ENCODE results near the gene TRMT61A. TPM values are rescaled to one million over a fixed set of nuclear protein-coding genes. Genes with fewer than 3 reads are reported as not detected.
"Not testable (repeated sequence)": the region's sequence is repeated elsewhere in the genome, so short reads cannot be mapped to it uniquely, and the experiment has no call there.

Gene TRMT61A
- polyA plus RNA-seq, 3 donors = 6.9 to 19.2 (median 12.0) TPM

- H3K27ac ChIP-seq (ENCODE audit: low read depth, low read length) = no peak overlapping the region
- 81 to 83% (median 83%) methylated on average over 8 of the region's 8 CpGs for WGBS, 3 donors
Observed at GRCh38 chr14:103504991-103505565, 23.9 kb upstream of the TRMT61A start.

GRCh38 chr14:103507751-103508150, 21.2 kb upstream of the TRMT61A start:
- no peak overlapping the region for H3K27ac ChIP-seq (ENCODE audit: low read depth, low read length)
- WGBS, 3 donors = 73 to 88% (median 79%) methylated on average over 3 of the region's 3 CpGs

DNA sequence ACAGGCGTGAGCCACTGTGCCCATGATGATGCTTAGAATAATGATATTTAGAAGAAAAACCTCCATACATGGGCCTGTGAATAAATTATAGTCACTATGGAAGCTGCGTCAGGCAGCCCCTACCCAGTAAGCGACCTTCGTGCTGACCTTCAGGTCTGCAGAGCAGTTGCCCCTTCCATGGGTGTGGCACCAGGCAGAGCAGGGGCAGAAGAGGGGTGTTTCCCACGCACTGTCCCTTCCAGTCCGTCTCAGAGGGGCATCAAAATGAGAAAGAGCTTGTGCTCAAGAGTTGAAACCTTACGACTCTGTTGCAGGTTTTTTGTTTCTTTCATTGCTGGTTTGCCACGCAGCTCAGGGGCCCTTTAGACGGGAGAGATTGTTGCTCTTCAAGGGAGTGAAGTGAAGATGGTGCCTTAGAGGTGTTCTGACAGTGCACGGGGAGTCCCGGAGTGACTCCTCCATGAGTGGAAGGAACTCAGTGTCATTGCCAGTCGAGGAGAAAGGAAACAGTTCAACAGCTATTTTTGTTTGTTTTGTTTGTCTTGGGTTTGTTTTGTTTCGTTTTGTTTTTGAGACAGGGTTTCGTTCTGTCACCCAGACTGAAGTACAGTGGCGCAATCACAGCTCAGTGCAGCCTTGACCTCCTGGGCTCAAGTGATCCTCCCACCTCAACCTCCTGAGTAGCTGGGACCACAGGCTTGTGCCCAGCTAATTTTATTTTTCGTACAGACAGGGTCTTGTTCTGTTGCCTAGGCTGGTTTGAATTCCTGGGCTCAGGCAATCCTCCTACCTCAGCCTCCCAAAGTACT, 20.3 kb upstream of the TRMT61A start:
- no peak overlapping the region for H3K27ac ChIP-seq (ENCODE audit: low read depth, low read length)
- WGBS, 3 donors = 78 to 90% (median 85%) methylated on average over 16 of the region's 16 CpGs

DNA sequence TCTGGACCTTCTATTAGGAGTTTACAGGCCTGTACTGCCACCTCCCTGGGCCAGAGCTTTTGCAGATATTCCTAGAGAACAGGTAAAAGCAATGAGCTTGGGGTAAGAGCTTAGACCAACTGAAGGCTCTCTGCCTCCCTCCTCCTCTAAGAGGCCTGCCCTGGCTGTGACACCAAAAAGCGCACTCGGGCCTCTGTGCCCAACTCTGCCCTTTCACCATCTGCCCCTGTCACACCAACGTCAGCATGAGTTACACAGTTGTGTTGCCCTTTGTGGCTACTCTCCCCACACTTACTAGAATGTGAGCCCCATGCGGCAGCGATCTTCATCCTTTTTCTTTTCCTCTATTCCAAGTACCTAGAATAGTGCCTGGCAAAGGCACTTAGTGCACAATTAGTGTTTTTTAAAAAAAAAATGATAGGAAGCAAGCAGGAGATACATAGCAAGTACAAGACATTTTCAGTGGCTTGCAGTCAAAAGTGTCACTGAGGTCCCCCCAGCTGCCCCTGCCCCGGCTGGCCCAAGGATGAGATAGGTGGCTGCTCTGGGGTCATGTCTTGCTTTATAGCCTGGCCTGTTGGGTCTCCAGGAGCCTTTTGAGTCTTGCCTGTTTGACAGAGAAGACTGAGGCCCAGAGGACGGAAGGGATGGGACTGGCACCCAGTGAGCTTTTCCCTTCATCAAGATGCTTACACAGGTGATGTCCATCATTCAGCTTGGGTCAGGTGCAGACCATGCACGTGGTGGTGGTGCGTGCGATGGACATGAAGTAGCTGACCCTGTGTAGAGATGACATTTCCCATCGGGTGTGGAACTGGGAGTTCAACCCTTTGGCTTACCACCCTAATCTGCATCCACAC, 18.9 kb upstream of the TRMT61A start:
- WGBS, 3 donors = 86 to 91% (median 89%) methylated on average over 11 of the region's 11 CpGs
- H3K27ac ChIP-seq (ENCODE audit: low read depth, low read length) = no peak overlapping the region

DNA sequence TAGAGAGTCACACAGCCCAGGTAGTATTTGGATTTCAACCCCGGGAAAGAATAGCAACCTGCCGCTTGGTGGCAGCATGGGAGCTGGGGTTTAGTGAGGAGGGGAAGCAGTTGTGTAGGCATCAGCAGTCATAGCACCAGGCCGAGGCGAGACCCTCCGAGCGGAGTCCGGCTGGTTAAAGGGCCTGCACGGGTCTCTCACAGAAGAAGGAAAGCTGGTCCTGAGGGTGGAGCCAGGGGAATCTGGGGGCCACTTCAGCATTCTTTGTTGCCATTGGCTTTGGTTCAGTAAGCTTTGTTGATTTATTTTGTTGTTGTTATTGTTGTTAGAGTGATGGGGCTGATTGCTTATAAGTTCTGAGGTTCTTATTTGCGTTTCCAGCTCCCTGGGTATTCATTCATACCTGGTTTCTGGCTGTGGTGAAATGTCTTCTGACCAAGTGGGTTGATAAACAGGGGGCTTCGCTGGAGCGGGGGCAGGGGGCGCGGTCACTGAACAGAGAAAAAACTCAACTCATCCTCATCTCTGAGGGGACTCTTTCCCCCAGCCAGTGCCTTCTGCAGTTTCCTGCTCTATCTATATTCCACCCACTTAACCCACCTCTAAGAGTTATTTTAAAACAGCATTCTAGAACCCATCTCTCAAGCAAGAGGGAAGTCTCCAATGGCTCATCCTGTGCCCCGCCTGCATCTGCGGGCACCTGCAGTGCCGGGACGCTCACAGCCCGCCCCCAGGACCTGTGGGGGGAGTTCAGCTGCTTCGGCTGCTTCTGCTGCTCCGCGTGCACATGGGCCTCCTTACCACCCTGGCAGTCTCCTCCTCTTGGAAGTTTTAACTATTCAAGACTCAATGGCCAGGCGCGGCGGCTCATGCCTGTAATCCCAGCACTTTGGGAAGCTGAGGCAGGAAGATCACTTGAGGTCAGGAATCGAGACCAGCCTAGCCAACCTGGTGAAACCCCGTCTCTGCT, 18.0 kb upstream of the TRMT61A start:
- 89 to 92% (median 89%) methylated on average over 26 of the region's 26 CpGs for WGBS, 3 donors
- H3K27ac ChIP-seq (ENCODE audit: low read depth, low read length) = no peak overlapping the region

DNA sequence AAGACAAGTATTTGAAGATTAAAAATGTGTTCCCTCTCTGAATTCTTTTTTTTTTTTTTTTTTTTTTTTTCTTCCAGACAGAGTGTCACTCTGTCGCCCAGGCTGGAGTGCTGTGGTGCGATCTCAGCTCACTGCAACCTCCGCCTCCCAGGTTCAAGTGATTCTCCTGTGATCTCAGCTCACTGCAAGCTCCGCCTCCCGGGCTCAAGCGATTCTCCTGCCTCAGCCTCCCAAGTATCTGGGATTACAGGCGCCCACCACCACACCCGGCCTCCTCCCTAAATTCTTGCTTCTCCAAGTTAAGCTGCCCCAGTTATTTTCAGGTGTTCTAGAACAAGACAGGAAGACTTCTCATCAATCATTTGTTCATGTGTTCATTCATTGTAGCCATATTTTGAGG, 16.8 kb upstream of the TRMT61A start:
- 90 to 97% (median 95%) methylated on average over 8 of the region's 8 CpGs for WGBS, 3 donors

GRCh38 chr14:103512701-103513611, 16.0 kb upstream of the TRMT61A start:
- 29 to 55% (median 50%) methylated on average over 25 of the region's 25 CpGs for WGBS, 3 donors
- no peak overlapping the region for H3K27ac ChIP-seq (ENCODE audit: low read depth, low read length)

More for the DNA sequence above, 16.8 kb upstream of the TRMT61A start:
- H3K27ac ChIP-seq (ENCODE audit: low read depth, low read length) = not testable (repeated sequence)

DNA sequence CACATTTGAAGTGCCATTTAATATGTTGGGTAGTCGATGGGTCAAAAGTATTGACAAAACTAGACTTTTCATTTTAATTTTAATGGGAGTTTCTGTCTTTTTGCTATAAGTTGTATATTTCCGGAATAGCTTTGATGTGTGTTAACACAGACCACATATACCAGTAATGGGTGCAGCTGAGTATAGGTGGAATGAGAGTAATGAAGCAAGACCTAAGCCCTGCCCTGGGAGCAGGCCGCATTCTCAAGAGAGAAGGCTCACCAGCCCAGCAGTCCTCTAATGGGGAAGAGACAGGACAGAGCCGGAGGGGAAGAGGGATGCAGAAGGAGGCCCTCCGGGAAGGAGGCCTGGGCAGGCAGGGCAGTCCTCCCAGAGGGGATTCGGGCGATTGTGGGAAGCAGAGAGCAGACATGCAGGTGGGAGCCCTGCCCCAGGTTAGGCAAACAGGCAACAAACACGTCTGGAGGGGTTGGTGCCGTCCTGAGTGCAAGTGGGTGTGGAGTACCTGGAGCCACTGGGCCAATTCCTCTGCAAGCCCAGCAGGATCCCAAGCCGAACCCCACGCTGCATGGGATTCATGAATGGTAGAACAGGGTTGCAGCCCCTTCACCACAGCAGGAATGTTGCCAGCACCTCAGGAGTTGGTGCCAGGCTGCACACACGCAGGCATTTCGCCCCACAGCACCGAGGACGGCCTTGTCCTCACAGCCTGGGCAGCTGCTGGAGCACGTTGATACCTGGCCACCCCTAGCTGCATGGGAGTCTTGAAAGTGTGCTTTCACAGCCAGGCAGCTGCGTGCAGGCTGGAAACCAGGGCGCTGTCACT, 14.2 kb upstream of the TRMT61A start:
- no peak overlapping the region for H3K27ac ChIP-seq (ENCODE audit: low read depth, low read length)
- 75 to 91% (median 88%) methylated on average over 18 of the region's 18 CpGs for WGBS, 3 donors

- no peak overlapping the region for H3K27ac ChIP-seq (ENCODE audit: low read depth, low read length)
- 68 to 78% (median 77%) methylated on average over 10 of the region's 10 CpGs for WGBS, 3 donors
Observed at GRCh38 chr14:103516426-103517173, 12.4 kb upstream of the TRMT61A start.

GRCh38 chr14:103517174-103517566, 11.8 kb upstream of the TRMT61A start:
- WGBS, 3 donors = 72 to 81% (median 79%) methylated on average over 10 of the region's 10 CpGs
- H3K27ac ChIP-seq (ENCODE audit: low read depth, low read length) = no peak overlapping the region

DNA sequence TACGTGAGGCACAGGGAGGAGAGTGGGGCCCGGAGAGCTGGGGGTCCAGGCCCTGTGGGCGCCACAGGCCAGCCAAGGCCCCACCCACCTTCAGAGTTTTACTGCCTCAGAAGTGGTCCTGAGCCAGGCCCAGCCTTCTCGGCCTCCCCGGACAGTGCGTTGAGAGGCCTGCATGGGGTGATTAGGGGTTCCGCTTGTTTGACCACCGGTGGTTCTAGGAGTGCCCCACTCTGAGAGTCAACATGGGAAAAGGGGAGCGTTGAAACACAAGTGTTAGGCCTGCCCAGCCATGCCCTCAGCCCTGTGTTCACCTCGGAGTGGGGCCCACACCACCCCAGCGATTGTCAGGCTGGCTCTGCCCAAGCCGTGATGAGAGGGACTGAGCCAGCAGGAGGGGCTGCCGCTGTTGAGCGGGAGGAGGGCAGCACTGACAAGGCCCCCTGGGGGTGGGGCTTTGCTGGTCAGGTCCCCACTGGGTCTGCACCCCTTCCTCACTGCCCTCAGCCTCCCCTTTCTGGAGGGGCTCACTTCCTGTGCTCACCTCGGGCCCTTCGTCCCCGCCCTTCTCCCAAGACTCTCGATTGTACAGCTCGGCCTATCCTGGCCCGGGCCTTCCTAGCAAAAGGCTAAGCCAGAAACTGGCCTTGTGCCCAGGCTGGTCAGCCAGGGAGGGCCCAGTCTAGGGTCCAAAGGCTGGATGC, 11.1 kb upstream of the TRMT61A start:
- H3K27ac ChIP-seq (ENCODE audit: low read depth, low read length) = no peak overlapping the region
- 36 to 50% (median 39%) methylated on average over 19 to 20 of the region's 20 CpGs for WGBS, 3 donors

- 38 to 53% (median 39%) methylated on average over 9 of the region's 9 CpGs for WGBS, 3 donors
- H3K27ac ChIP-seq (ENCODE audit: low read depth, low read length) = no peak overlapping the region
Observed at GRCh38 chr14:103518422-103519042, 10.5 kb upstream of the TRMT61A start.

- no peak overlapping the region for H3K27ac ChIP-seq (ENCODE audit: low read depth, low read length)
- WGBS, 3 donors = 35 to 48% (median 40%) methylated on average over 13 of the region's 13 CpGs
Observed at GRCh38 chr14:103519043-103519836, 9.8 kb upstream of the TRMT61A start.

DNA sequence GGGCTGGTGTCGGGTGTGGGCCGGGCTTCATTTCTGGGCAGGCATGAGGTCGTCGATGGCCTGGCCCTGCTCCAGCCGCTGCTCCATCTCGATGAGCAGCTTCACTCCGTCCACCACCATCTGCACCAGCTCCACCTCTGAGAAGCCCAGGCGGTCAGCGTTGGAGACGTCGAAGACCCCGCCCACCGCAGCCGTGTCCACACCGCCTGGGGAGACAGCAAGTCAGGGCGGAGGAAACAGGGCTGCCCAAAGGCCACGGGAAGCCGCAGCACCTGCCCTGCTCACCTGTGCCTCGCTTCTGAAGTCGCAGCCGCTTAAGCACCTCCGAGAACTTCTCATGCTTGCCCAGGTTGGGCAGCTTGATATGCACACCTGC, 9.2 kb upstream of the TRMT61A start:
- no peak overlapping the region for H3K27ac ChIP-seq (ENCODE audit: low read depth, low read length)
- WGBS, 3 donors = 50 to 65% (median 62%) methylated on average over 22 of the region's 22 CpGs
